Ascending aorta (tissue), 2 donors: ENCODE measurements around the gene ANGEL2. TPM values are rescaled to one million over a fixed set of nuclear protein-coding genes. Genes with fewer than 3 reads are reported as not detected.
"Not testable (repeated sequence)": the region's sequence is repeated elsewhere in the genome, so short reads cannot be mapped to it uniquely, and the experiment has no call there.

Experiments
- DNase-seq, 2 donors: peaks; one replicate each; pipeline ENCODE4 v3.0.0-alpha.2; 2019; ENCODE audit warnings: low spot score in 2 of 2
- H3K27ac ChIP-seq, 2 donors: fragments of 200-600 bp; sonication (generic); one replicate each; pipeline ENCODE4 v1.5.1; 2016 to 2017; ENCODE audit warnings: mild to moderate bottlenecking in 1 of 2
- H3K27me3 ChIP-seq: fragments of 200-600 bp; sonication (generic); one replicate; pipeline ENCODE4 v1.5.1; 2017
- H3K36me3 ChIP-seq, 2 donors: fragments of 200-600 bp; sonication (generic); one replicate each; pipeline ENCODE4 v1.5.1; 2016
- H3K4me1 ChIP-seq, 2 donors: fragments of 200-600 bp; sonication (generic); one replicate each; pipeline ENCODE4 v1.5.1; 2016 to 2017; ENCODE audit warnings: mild to moderate bottlenecking in 1 of 2
- H3K4me3 ChIP-seq, 2 donors: fragments of 200-600 bp; sonication (generic); one replicate each; pipeline ENCODE4 v1.5.1; 2016 to 2017; ENCODE audit warnings: mild to moderate bottlenecking in 1 of 2
- H3K9me3 ChIP-seq, 2 donors: fragments of 200-600 bp; sonication (generic); one replicate each; pipeline ENCODE4 v1.5.1; 2016
- intact Hi-C: fragments of 100-400 bp; cut with DNase I; formaldehyde crosslinking; loops from one replicate; pipeline ENCODE4 v1.15.1; 2023
- total RNA-seq: library from RNA; depleted of rRNA; stranded (reverse); fragments of >200 nt; gene quantifications from one replicate; pipeline ENCODE4 v1.1.0, GENCODE V29; 2016
- TF ChIP-seq, protein P1 (sequence below), 3 experiments: fragments of 200-600 bp in 2 of 3; fragments of 450-650 bp in 1 of 3; sonication (generic) in 2 of 3; IDR thresholded peaks; one replicate each; pipeline ENCODE4 v1.5.1; 2016 to 2019; ENCODE audit warnings: antibody characterized with exemption in 3 of 3, mild to moderate bottlenecking in 1 of 3, moderate library complexity in 1 of 3

The ANGEL2 gene
- total RNA-seq, 1 donor from 2014 or later, result 36.7 TPM

DNA sequence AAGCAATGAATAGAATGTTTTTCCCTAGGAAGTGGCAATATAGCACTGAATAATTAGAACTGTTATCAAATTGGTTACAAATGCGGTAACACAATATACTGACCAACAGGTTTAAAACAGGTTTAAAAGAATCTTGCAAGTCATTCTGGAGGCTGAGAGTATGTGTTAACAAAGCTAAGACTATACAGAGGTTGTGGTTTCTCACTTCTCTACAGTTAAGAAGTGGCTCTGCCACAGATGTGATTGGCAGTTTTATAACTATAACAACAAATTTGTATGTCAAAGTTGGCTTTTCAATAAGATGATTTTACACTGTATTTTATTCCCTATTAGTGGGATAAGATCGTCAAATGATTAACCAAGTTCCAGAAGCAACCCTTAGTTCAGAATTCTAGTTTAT is 7.1 kb downstream of the ANGEL2 start:
- TF ChIP-seq, protein P1, sequence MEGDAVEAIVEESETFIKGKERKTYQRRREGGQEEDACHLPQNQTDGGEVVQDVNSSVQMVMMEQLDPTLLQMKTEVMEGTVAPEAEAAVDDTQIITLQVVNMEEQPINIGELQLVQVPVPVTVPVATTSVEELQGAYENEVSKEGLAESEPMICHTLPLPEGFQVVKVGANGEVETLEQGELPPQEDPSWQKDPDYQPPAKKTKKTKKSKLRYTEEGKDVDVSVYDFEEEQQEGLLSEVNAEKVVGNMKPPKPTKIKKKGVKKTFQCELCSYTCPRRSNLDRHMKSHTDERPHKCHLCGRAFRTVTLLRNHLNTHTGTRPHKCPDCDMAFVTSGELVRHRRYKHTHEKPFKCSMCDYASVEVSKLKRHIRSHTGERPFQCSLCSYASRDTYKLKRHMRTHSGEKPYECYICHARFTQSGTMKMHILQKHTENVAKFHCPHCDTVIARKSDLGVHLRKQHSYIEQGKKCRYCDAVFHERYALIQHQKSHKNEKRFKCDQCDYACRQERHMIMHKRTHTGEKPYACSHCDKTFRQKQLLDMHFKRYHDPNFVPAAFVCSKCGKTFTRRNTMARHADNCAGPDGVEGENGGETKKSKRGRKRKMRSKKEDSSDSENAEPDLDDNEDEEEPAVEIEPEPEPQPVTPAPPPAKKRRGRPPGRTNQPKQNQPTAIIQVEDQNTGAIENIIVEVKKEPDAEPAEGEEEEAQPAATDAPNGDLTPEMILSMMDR (IDR thresholded peaks at IDR 0.05), result no peak
- H3K27ac ChIP-seq, result no peak overlapping the region
- H3K27me3 ChIP-seq, result no peaks in the 10 kb centered on the region
- no peaks in the 10 kb centered on the region for H3K4me1 ChIP-seq
- no peaks in the 10 kb centered on the region for H3K9me3 ChIP-seq
- intact Hi-C loops, result no loop called here
- DNase-seq, result no peak
- H3K4me3 ChIP-seq, result no peak overlapping the region
- H3K36me3 ChIP-seq, result peaks cover 28 to 53% of the 10 kb centered on the region in 2 donors

DNA sequence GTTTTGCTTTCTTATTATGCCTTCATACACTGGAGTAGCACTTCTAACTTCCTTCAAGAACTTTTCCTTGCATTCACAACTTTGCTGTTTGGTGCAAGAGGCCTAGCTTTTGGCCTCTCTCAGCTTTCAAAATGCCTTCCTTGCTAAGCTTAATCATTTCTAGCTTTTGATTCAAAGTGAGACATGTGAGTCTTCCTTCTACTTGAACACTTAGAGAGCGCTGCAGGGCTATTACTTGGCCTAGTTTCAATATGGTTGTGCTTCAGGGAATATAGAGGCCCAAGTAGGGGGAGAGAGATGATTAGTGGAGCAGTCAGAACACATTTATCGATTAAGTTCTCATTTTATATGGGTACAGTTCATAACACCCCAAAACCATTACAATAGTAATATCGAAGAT is 12.4 kb downstream of the ANGEL2 start:
- TF ChIP-seq, protein P1 (IDR thresholded peaks at IDR 0.05), result no peak
- intact Hi-C loops, result no loop called here
- DNase-seq, result no peak
- H3K9me3 ChIP-seq, result no peaks in the 10 kb centered on the region
- peaks cover 31 to 61% of the 10 kb centered on the region in 2 donors for H3K36me3 ChIP-seq
- no peak overlapping the region for H3K27ac ChIP-seq
- H3K27me3 ChIP-seq, result no peaks in the 10 kb centered on the region
- no peak overlapping the region for H3K4me3 ChIP-seq
- no peaks in the 10 kb centered on the region for H3K4me1 ChIP-seq

DNA sequence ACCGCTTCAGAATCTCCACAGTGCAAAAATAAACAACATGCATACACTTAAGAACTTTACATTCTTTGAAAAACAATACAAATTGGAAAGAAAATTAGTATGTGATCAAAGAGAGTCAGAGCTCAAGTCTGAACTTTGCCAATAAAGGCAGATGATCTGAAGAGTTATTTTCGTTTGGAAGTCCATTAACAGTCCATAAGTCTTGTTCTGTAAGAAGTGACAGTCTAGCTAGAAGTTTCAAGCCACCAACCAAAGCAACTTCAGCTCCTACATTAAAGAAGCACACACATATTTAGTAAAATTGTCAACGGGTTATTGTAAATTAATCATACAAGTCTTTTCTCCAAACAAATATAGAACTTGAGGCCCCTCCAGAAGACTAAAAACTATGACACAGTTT is 20.7 kb downstream of the ANGEL2 start:
- no peak overlapping the region for H3K27ac ChIP-seq
- intact Hi-C loops, result loop anchor here (5.0 kb wide), 3 partner anchors 138 to 328 kb away; partner anchors contain the start of gene FLVCR1
- TF ChIP-seq, protein P1 (IDR thresholded peaks at IDR 0.05), result no peak
- H3K4me3 ChIP-seq, result no peak overlapping the region
- peaks cover 37 to 40% of the 10 kb centered on the region in 2 donors for H3K36me3 ChIP-seq
- H3K27me3 ChIP-seq, result no peaks in the 10 kb centered on the region
- no peaks in the 10 kb centered on the region for H3K4me1 ChIP-seq
- H3K9me3 ChIP-seq, result no peaks in the 10 kb centered on the region
- DNase-seq, result no peak

DNA sequence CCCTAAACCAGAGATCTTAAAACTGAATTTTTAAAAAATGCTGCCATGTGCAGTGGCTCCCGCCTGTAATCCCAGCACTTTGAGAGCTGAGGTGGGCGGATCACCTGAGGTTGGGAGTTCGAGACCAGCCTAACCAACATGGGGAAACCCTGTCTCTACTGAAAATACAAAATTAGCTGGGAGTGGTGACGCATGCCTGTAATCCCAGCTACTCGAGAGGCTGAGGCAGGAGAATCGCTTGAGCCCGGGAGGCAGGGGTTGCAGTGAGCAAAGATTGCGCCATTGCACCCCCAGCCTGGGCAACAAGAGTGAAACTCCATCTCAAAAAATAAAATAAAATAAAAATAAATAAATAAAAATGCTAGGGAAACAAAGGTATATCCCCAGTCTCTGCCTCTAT is 21.7 kb downstream of the ANGEL2 start:
- not testable (repeated sequence) for DNase-seq, H3K27ac ChIP-seq, H3K9me3 ChIP-seq, H3K27me3 ChIP-seq, H3K4me3 ChIP-seq, H3K4me1 ChIP-seq
- intact Hi-C loops, result loop anchor here (5.0 kb wide), 1 partner anchor 137 kb away; the partner anchor contains the start of gene FLVCR1
- peaks cover 37 to 46% of the 10 kb centered on the region in 2 donors for H3K36me3 ChIP-seq

DNA sequence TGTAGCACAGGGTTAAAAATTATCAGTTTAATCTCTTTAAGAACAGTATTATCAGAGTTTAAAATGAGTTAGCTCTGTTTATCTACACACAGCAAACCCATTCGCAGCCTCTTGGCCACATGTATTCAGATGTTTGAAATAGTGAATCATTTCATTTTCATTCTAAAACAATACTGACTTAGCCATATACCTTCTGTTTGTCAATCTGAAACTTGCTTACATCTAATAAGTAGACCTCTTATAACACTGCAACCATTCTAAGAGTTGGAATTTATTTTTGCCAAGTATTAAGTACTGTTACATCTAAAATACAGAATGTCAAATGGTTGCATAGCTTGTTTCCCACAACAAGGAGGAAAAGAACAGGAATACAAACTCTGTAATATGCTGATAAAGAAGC is 25.4 kb downstream of the ANGEL2 start:
- intact Hi-C loops, result loop anchor here (5.0 kb wide), 1 partner anchor 133 kb away; the partner anchor contains the start of gene FLVCR1

DNA sequence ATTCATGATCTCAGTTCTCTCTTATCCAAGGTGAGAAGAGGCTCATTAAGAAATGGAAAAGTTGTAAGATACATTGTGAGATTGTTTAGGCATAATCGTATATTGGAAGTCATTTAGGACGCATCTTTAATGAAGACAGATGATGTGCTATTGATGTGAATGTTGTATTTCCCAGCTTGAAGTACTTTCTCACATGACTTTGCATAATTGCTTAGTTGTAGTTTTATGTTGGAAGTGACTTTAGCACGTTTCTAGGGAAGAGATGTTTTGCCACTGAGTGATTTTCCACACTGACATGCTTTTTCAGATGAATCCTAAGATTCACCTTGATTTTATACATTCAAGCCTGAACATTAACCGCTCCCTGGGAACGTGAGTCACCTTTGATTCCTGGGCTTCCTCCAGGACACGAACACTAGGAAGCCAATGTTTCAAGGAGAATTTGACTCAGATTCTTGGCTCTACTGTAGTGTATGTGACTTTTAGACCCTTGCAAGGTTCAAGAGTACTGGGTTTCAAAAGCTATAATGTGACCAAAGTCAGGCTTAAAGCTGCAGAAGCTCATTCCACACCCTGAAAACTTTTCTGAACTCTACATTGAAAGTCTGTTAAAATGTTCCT is 27.9 kb downstream of the ANGEL2 start:
- H3K9me3 ChIP-seq, result no peaks in the 10 kb centered on the region
- no peaks in the 10 kb centered on the region for H3K27me3 ChIP-seq
- intact Hi-C loops, result no loop called here
- H3K4me3 ChIP-seq, result no peak overlapping the region
- no peak for DNase-seq
- H3K36me3 ChIP-seq, result peaks cover 14 to 20% of the 10 kb centered on the region in 2 donors
- TF ChIP-seq, protein P1 (IDR thresholded peaks at IDR 0.05), result no peak
- no peak overlapping the region for H3K27ac ChIP-seq
- no peaks in the 10 kb centered on the region for H3K4me1 ChIP-seq

More for the DNA sequence above, 25.4 kb downstream of the ANGEL2 start:
- TF ChIP-seq, protein P1 (IDR thresholded peaks at IDR 0.05), result no peak
- no peaks in the 10 kb centered on the region for H3K9me3 ChIP-seq
- peaks cover 24 to 35% of the 10 kb centered on the region in 2 donors for H3K36me3 ChIP-seq
- H3K4me1 ChIP-seq, result no peaks in the 10 kb centered on the region
- no peaks in the 10 kb centered on the region for H3K27me3 ChIP-seq
- no peak for DNase-seq
- H3K27ac ChIP-seq, result no peak overlapping the region
- H3K4me3 ChIP-seq, result no peak overlapping the region
